Sigmoid colon (tissue), 7 donors: ENCODE measurements around the gene CAMTA1. TPM values are rescaled to one million over a fixed set of nuclear protein-coding genes. Genes with fewer than 3 reads are reported as not detected.
A peak's percentile ranks its signal among the peaks of the same experiment; 100 is the strongest.

Source experiments
- DNase-seq: peaks from one replicate; pipeline ENCODE4 v3.0.0-alpha.2; 2019
- H3K27ac ChIP-seq, 4 donors: fragments of 200-600 bp; sonication (generic); one replicate each; pipeline ENCODE4 v1.5.1; 2016 to 2019; ENCODE audit warnings: mild to moderate bottlenecking in 1 of 4
- H3K27me3 ChIP-seq, 3 donors: fragments of 200-600 bp; sonication (generic); one replicate each; pipeline ENCODE4 v1.5.1; 2019; ENCODE audit warnings: mild to moderate bottlenecking in 1 of 3
- H3K36me3 ChIP-seq, 4 donors: fragments of 200-600 bp; sonication (generic); one replicate each; pipeline ENCODE4 v1.5.1; 2016 to 2019
- H3K4me1 ChIP-seq, 4 donors: fragments of 200-600 bp; sonication (generic); one replicate each; pipeline ENCODE4 v1.5.1; 2017 to 2019
- H3K4me3 ChIP-seq, 4 donors: fragments of 200-600 bp; sonication (generic); one replicate each; pipeline ENCODE4 v1.5.1; 2017 to 2019; ENCODE audit warnings: mild to moderate bottlenecking in 2 of 4, moderate library complexity in 1 of 4
- H3K9me3 ChIP-seq, 4 donors: fragments of 200-600 bp in 3 of 4; sonication (generic) in 3 of 4; one replicate each; pipeline versions ENCODE4 v1.5.1 to v1.6.1; 2013 to 2019
- CTCF ChIP-seq, 4 experiments: fragments of 450-650 bp in 3 of 4; fragments of 200-600 bp in 1 of 4; IDR thresholded peaks; one replicate each; pipeline ENCODE4 v1.5.1; 2016 to 2019; ENCODE audit warnings: antibody characterized with exemption in 4 of 4, mild to moderate bottlenecking in 3 of 4, moderate library complexity in 2 of 4
- EP300 ChIP-seq, 4 donors: sonication (generic); formaldehyde crosslinking; IDR thresholded peaks; one replicate each; pipeline ENCODE4 v1.6.1; 2017; ENCODE audit warnings: antibody characterized with exemption in 4 of 4
- POLR2A ChIP-seq, 2 donors: fragments of 450-650 bp; IDR thresholded peaks; one replicate each; pipeline ENCODE4 v1.6.1; 2016; ENCODE audit warnings: antibody characterized with exemption in 2 of 2, mild to moderate bottlenecking in 2 of 2, moderate library complexity in 2 of 2
- POLR2AphosphoS5 ChIP-seq, 4 donors: sonication (generic); formaldehyde crosslinking; IDR thresholded peaks; one replicate each; pipeline ENCODE4 v1.6.1; 2017; ENCODE audit warnings: antibody characterized with exemption in 4 of 4
- WGBS, 2 donors: extraction: QIAGEN DNeasy Blood & Tissue Kit; methylation state at CpG; one replicate each; pipeline ENCODE4 v1.1.7; 2013; 5-methylcytosine and 5-hydroxymethylcytosine counted together
- intact Hi-C: fragments of 100-400 bp; cut with DNase I; formaldehyde crosslinking; loops from one replicate; pipeline ENCODE4 v1.15.1; 2023
- polyA plus RNA-seq, 3 donors: library from polyadenylated mRNA; stranded (reverse); fragments of 200-250 nt; gene quantifications; one replicate each; pipeline ENCODE4 v1.2.3, GENCODE V29; 2013
- total RNA-seq, 4 donors: library from RNA; depleted of rRNA; stranded (reverse); fragments of >200 nt; gene quantifications; one replicate each; pipeline ENCODE4 v1.1.0, GENCODE V29; 2016
- donor health status: healthy with polysubstance abuse.
- donor health status: Bipolar disorder and iron deficiency.
- donor health status: healthy.

Gene CAMTA1
- total and polyA plus RNA-seq, 7 donors = 97.9 to 196 (median 177) TPM

DNA sequence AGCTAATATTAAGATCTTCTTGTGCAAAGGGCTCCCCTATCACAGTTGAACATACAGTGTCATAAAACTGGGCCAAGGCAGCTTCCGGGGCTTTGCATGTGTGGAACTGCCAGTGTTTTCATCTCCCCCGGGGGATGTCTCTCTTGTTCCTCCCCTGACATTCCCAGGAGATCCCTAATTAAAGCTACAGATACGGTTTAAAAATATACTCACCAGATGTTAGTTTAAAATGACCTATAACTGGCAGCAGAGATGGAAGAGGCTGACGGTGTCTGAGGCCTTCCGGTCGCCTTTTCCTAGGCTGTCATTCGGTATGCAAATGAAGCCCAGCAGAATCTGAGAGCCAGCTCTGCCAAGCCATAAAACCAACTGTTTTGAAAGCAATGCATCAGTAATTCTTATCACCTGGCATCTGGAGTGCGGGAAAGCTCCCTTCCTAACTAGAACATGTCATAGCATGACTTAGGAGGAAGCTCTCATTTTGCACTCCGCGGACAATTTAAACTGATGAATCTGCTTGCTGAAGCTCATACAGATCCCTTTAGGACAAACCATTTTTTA lies 549.3 kb downstream of the CAMTA1 start:
- no peaks in the 10 kb centered on the region for H3K27me3 ChIP-seq
- no peaks in the 10 kb centered on the region for H3K36me3 ChIP-seq
- no peak overlapping the region for H3K4me3 ChIP-seq
- peak overlapping the region in 1 of 4 donors; percentile 2 for H3K27ac ChIP-seq
- H3K9me3 ChIP-seq = no peaks in the 10 kb centered on the region
- DNase-seq = no peak
- peaks cover 0 to 64% (median 34%) of the 10 kb centered on the region in 4 donors for H3K4me1 ChIP-seq
- intact Hi-C loops = no loop called here
- no peak for TF ChIP-seq CTCF (IDR thresholded peaks at IDR 0.05)
- TF ChIP-seq POLR2AphosphoS5 (IDR thresholded peaks at IDR 0.05) = peak in 1 of 4 donors; percentile 8
- no peak for TF ChIP-seq EP300 (IDR thresholded peaks at IDR 0.05)
- 8 to 31% methylated on average over 10 of the region's 10 CpGs for WGBS, 2 donors

- Histone ChIP-seq H3K4me1 (peaks cover 0 to 65% (median 35%) of the 10 kb centered on the region in 4 donors), H3K9me3 (no peaks in the 10 kb centered on the region), H3K36me3 (no peaks in the 10 kb centered on the region), H3K27ac (no peak overlapping the region), H3K27me3 (no peaks in the 10 kb centered on the region), H3K4me3 (no peak overlapping the region)
- WGBS, 2 donors = 47 to 71% methylated on average over 13 of the region's 13 CpGs
- TF ChIP-seq CTCF (IDR thresholded peaks at IDR 0.05) (no peak), POLR2A (IDR thresholded peaks at IDR 0.05) (no peak), POLR2AphosphoS5 (IDR thresholded peaks at IDR 0.05) (no peak), EP300 (IDR thresholded peaks at IDR 0.05) (no peak)
- intact Hi-C loops = no loop called here
- DNase-seq = no peak
Measured at GRCh38 chr1:7335224-7335879, 550.1 kb downstream of the CAMTA1 start.

DNA sequence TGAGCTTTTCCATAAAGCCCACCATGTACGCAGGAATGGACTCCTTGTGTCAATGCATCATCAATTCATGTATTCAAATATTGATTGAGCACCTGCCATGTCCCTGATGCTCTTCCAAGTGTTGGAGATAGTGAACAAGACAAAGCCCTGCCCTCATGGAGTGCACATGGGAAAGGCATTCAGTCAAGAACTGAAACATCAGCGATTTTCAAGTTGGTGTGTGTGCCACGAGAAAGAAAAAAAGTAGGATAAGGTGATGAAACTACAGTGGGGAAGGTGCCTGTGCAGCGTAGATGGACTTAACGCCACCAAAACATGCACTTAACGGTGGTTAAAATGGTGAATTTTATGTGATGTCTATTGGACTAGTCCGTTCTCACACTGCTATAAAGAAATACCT lies 553.2 kb downstream of the CAMTA1 start:
- H3K36me3 ChIP-seq = no peaks in the 10 kb centered on the region
- no peak overlapping the region for H3K27ac ChIP-seq
- WGBS, 2 donors = 93 to 95% methylated on average over 7 of the region's 7 CpGs
- H3K9me3 ChIP-seq = no peaks in the 10 kb centered on the region
- no peaks in the 10 kb centered on the region for H3K27me3 ChIP-seq
- H3K4me3 ChIP-seq = no peak overlapping the region
- intact Hi-C loops = no loop called here
- DNase-seq = no peak
- no peak for TF ChIP-seq POLR2AphosphoS5 (IDR thresholded peaks at IDR 0.05)
- no peak for TF ChIP-seq EP300 (IDR thresholded peaks at IDR 0.05)
- no peak for TF ChIP-seq POLR2A (IDR thresholded peaks at IDR 0.05)
- no peak for TF ChIP-seq CTCF (IDR thresholded peaks at IDR 0.05)
- H3K4me1 ChIP-seq = peaks cover 0 to 52% (median 34%) of the 10 kb centered on the region in 4 donors

GRCh38 chr1:7339014-7339413 lies 553.8 kb downstream of the CAMTA1 start:
- intact Hi-C loops = no loop called here
- Histone ChIP-seq H3K4me1 (peaks cover 0 to 46% (median 32%) of the 10 kb centered on the region in 4 donors), H3K9me3 (no peaks in the 10 kb centered on the region), H3K27ac (no peak overlapping the region), H3K36me3 (no peaks in the 10 kb centered on the region), H3K4me3 (no peak overlapping the region), H3K27me3 (no peaks in the 10 kb centered on the region)
- WGBS, 2 donors = 93 to 96% methylated on average over 5 of the region's 5 CpGs
- no peak for TF ChIP-seq CTCF (IDR thresholded peaks at IDR 0.05)
- TF ChIP-seq POLR2A (IDR thresholded peaks at IDR 0.05) = no peak
- TF ChIP-seq POLR2AphosphoS5 (IDR thresholded peaks at IDR 0.05) = no peak
- no peak for TF ChIP-seq EP300 (IDR thresholded peaks at IDR 0.05)
- DNase-seq = no peak
